ENCODE measurements around the gene MID2.
"Not testable (repeated sequence)": the region's sequence is repeated elsewhere in the genome, so short reads cannot be mapped to it uniquely, and the experiment has no call there.

The MID2 gene, protein sequence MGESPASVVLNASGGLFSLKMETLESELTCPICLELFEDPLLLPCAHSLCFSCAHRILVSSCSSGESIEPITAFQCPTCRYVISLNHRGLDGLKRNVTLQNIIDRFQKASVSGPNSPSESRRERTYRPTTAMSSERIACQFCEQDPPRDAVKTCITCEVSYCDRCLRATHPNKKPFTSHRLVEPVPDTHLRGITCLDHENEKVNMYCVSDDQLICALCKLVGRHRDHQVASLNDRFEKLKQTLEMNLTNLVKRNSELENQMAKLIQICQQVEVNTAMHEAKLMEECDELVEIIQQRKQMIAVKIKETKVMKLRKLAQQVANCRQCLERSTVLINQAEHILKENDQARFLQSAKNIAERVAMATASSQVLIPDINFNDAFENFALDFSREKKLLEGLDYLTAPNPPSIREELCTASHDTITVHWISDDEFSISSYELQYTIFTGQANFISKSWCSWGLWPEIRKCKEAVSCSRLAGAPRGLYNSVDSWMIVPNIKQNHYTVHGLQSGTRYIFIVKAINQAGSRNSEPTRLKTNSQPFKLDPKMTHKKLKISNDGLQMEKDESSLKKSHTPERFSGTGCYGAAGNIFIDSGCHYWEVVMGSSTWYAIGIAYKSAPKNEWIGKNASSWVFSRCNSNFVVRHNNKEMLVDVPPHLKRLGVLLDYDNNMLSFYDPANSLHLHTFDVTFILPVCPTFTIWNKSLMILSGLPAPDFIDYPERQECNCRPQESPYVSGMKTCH

DNA sequence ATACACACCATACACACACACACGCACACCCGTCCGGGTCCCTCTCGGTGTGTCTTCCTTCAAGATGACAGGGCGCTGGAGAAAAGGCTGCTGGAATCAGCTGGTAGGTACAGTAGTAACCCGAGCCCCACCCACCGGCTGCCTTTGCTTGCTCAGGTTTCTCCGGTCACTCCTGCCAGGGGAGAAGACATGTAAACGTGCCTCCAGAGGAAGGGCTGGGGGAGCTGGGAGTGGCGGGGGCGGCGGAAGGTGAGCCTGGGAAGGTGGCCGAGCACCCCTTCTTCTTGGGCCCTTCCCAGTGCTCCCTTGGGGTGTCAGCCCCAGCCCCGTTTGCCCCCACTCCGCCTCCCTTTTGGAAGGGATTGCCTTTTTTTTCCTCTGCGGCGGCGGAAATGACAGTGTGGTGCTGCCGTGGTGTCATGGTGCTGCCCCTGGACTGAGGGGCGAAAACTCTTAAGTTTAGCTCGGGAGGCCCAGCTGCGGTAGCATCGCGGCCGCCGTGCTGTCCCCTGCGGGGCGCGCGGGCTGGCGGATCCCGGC, at the start of gene MID2:
Gene MID2 (plus strand): TSS at position 169 of the 540 bp plus-strand sequence. CDS start 561 bp downstream, outside the sequence.
- DNase-seq (ENCODE audit: low read depth in 4 of 4, low spot score in 1 of 4), result peak in 2 of 4 experiments; percentile 37

DNA sequence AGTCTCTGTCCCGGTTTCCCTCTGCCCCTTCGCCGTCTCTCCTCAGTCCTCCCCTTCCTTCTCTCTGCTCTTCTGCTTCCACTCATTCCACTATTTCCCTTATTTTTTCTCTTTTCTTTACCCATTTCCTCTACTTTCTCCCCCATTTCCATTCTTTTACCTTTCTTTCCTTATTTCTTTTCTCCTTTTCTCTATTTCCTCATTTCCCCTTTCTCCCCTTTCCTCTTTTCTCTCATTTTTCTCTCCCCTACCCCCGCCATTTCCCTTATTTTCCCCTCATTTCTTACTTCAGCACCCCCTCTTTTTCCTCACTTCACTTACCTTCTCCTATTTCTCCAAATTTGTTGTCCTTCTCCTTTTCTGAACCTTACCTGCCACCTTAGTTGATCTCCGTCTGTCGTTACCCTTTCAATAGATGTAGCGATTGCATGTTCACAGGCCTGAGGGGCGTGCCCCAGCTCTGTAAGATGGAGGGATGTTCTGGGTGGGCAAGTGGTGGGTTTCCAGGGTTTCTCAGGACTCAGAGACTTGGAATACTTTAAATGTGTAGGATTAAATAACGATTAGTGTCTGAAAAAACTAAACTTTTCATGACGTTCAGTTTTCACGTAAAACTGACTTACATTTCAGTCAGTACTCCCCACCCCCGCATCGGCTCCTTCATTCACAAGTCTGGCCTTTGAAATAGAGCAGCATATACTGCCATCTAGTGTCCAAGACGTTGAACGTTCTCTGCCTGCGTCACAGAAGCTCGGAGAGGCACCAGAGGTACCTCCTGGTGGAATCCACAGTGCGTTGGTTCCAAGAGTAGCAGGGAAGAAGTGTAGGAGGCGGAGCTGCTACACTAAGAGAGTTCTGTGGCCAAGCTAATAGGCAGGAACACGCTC, 48.8 kb upstream of the MID2 start:
- DNase-seq (ENCODE audit: low read depth in 4 of 4, low spot score in 1 of 4), result peak; percentile 53 to 66 (median 58)

DNA sequence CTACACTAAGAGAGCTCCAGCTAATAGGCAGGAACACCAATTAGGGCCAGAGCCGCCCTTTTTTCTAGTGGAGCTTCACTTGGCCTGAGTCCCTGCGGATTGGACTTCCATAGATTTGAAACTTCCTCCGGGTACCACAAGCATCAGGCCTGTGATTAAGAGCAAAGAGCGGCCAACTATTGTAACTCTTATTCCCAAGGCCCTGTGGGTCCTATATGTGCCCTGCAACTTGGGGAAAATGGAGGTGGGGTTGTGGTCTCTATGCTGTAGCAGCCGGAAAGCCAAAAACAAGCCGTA, 48.2 kb upstream of the MID2 start, which contains the start of gene NCBP2L:
Gene NCBP2L (plus strand): TSS at position 198 of the 297 bp plus-strand sequence. CDS start 16,488 bp downstream, outside the sequence.
- no peak for DNase-seq (ENCODE audit: low read depth in 4 of 4, low spot score in 1 of 4)

DNA sequence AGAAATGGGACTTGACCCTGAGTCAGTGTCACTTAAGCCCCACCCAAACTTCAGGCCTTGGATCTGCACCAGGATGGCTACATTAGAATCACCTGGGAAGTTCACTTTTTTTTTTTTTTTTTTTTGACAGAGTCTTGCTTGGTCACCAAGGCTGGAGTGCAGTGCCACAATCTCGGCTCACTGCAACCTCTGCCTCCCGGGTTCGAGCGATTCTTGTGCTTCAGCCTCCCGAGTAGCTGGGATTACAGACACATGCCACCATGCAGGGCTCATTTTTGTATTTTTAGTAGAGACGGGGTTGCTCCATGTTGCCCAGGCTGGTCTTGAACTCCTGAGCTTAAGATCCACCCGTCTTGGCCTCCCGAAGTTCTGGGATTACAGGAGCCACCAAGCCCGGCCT, 45.1 kb upstream of the MID2 start:
- DNase-seq (ENCODE audit: low read depth in 4 of 4, low spot score in 1 of 4), result no peak

DNA sequence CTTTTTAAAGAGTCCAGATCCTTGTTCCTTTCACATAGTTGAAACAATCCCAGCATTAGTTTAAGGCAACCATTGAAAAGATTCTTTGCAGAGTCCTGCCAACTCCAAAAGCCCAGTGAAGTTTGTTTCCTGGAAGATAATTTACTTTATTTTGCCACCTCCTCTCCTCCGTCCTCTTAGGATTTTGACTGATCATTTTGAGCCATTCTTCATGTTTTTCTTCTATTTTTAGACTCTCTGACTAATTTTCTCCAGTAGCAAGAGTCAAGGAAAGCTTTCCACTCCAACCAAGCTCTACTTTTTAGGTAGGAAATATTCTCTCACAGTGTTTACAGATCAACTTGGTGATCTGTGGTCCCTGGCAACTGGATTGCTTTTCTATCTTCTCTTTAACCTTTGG, 37.8 kb upstream of the MID2 start:
- no peak for DNase-seq (ENCODE audit: low read depth in 4 of 4, low spot score in 1 of 4)

DNA sequence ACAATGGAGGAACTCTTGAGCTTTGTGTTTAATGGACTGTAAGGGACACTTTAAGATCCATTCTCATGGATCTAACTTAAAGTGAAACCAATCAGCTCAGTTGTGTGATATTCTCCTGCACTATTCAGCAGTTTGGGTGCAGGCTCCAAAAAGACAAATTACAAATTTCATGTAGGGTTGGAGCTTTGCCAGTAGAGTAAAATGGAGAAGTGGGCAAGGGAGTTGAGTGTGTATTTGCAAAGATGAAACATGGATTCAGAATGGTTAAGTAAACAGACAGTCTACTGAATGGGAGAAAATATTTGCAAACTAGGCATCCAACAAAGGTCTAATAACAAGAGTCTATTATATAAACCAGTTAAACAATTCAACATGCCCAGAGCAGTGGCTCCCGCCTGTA, 21.2 kb upstream of the MID2 start:
- no peak for DNase-seq (ENCODE audit: low read depth in 4 of 4, low spot score in 1 of 4)

DNA sequence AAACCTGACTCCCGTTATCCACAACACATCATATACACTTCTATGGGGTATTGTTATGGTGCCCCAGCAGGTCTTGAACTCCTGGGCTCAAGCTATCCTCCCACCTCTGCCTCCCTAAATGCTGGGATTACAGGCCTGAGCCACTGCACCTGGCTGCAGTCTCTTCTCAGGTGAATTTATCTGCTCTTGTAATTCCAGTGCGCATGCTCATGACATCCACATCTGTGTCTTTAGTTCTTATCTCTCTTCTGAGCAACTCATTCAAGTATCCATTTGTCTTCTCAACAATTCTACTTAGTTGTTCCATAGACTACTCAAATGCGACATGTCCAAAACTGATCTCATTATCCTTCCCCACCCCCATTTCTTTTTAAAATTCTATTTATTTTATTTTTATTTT, 20.5 kb upstream of the MID2 start:
- DNase-seq (ENCODE audit: low read depth in 4 of 4, low spot score in 1 of 4), result no peak

DNA sequence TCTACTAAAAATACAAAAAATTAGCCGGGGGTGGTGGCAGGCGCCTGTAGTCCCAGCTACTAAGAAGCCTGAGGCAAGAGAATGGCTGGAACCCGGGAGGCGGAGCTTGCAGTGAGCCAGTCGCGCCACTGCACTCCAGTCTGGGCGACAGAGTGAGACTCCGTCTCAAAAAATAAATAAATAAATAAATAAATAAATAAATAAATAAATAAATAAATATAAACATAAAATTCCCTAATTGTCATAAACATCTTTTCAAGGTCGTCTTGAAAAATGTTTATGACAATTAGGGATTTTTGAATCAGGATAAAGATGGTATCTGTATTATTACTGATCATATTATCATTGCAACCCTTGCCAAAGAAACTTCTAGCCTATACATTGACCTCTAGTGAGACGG, 15.6 kb upstream of the MID2 start:
- DNase-seq (ENCODE audit: low read depth in 4 of 4, low spot score in 1 of 4), result not testable (repeated sequence)

DNA sequence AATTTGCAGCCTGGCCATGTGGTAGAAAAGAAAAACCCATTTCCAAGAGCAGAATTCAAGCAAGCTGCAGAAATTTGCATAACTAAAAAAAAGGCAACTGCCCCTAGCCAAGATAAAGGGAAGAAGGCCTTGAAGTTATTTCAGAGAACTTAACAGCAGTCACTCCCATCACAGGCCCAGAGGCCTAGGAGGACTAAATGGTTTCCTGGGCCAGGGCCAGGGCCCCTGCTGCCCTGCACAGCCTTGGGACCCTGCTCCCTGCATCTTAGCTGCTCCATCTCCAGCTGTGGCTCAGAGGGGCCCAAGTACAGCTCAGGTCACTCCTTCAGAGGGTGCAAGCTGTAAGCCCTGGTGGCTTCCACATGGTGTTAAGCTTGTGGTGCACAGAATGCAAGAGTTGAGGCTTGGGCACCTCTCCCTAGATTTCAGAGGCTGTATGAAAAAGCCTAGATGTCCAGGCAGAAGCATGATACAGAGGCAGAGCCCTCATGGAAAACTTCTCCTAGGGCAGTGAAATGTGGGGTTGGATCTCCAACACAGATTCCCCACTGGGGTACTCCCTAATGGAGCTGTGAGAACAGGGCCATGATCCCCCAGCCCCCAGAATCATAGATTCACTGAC, 6.7 kb upstream of the MID2 start:
- DNase-seq (ENCODE audit: low read depth in 4 of 4, low spot score in 1 of 4), result no peak

DNA sequence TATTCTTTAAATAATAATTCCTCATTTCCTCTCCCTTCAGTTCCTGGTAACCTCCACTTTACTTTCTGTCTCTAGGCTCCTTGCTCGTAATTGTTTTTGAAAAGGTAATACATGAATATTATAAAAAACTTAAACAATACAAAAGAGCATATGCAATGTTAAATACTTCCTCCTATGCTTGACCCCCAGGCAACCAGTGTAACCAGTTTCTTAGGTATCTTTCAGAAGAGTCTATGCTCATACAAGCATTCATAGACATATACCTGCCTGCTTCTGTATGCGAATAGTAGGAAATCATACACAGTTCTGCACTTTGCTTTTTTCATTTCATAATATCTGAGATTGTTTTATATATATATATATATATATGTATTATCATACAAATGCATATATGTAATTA, 2.6 kb upstream of the MID2 start:
- DNase-seq (ENCODE audit: low read depth in 4 of 4, low spot score in 1 of 4), result no peak

DNA sequence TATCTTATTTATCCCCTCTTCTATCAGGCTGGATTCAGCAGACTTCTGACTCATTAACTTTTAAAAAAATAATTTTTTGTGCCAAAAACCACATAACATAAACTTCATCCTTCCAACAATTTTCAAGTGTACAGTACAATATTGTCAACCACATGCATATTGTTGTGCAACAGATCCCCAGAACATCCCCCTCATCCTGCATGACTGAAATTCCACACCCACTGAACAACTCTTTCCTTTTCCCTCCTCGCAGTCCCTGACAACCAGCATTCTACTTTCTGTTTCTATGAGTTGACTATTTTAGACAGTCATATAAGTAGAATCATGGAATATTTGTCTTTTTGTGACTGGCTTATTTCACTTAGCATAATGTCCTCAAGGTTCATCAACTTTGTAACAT, 2.2 kb upstream of the MID2 start:
- DNase-seq (ENCODE audit: low read depth in 4 of 4, low spot score in 1 of 4), result no peak

DNA sequence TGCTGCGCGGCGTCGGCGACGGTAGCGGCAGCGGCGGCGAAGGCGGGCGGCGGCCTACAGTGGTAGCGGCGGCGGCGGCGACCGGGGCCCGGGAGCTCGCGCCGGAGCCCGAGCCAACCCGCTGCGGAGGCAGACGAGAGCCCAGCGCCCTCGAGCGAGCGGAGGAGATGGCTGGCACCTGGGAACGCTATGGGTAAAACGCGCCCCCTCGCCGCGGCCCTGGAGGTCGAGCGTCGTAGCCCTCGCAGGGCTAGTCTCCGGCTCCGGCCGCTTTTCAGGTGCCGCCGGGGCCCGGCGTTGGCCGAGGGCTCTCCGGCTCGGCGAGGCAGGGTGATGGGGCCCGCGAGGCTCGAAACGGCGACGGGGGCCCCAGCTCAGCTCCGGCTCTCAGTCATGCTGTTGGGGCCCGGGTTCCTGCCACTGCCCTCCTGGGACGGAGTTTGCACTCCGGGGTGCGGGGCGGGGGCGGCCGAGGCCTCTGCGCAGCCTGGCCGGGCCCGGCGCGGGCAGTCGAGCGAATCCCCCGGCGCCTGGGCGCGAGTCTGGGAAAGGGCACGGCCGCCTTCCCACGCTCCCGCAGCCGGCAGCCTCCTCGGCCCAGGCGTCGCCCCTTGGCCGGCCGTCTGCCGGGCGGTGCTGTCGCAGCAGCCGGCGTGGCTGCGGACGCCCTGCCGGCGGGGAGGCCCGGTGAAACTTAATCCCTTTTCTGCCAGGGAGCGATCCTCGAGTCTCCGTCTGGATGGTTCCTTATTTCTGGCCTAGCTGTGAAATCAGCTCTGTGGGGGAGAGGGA, 768 bp downstream of the MID2 start:
- DNase-seq (ENCODE audit: low read depth in 4 of 4, low spot score in 1 of 4), result peak in 2 of 4 experiments; percentile 1 to 15

DNA sequence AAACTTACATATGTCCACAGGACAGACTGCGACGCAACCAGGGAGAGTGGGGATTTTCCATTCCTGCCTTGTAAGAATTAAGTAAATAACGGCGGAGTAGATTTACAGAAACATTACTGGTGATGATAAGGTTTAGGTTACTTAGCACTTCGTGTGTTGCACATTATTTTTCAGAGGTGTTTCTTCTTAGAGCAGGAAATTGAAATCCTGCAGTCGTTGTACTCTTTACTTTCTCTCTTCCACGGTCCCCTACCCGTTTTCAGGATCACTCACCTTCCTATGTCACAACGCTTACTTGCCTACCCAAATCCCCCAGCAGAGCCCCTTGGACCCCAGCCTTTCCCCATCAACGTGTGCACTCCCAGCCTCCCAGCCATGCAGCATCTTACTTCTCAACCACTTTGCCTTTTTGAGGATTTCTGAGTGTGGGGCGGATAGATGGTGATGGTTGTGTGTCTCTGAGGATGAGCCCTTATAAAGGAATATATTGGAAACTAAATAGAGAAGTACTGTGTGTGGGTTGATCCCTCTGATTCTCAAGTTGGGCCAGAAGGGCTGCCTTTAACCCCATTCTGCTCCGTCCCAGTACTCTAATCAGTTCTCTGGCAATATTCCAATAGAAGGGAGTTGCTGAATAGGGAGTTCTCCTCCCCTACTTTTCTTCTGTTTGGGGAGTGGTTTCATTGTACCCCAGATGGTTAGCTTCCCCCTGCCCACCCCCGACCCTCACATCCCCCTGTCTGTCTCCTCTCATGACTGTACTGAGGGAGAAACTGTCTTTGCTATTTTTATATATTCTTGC, 1.6 kb downstream of the MID2 start:
- DNase-seq (ENCODE audit: low read depth in 4 of 4, low spot score in 1 of 4), result no peak

DNA sequence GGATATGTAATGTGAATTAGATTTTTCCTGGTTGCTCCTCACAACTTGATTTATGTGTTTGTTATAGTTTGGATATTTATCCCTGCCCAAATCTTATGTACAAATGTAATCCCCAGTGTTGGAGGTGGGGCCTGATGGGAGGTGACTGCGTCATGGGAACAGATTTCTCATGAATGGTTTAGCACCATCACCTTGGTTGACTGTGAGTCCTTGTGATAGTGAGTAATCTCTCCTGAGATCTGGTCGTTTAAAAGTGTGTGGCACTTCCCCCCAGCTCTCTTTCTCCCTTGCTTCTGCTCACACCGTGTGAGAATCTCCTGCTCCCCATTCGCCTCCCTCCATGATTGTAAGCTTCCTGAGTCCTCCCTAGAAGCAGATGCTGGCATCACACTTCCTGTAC, 2.2 kb downstream of the MID2 start:
- no peak for DNase-seq (ENCODE audit: low read depth in 4 of 4, low spot score in 1 of 4)

DNA sequence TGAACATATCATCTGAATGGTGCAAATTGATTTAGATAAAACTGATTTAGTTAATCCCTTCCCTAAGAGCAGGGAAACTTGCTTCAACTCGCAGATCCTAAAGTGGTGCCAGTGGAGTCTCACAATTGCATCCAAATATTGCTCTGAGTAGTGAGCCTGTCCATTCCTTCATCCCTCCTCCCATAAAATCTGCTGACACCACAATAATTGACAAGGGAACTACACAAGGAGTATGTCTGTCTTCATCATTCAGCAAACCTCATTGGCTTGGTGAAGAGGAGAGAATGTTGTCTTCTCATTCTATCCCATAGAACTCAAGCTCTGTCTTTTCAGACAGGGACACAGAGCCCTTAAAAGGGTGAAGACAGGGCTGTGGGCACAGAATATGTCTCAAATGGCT, 4.2 kb downstream of the MID2 start:
- no peak for DNase-seq (ENCODE audit: low read depth in 4 of 4, low spot score in 1 of 4)

DNA sequence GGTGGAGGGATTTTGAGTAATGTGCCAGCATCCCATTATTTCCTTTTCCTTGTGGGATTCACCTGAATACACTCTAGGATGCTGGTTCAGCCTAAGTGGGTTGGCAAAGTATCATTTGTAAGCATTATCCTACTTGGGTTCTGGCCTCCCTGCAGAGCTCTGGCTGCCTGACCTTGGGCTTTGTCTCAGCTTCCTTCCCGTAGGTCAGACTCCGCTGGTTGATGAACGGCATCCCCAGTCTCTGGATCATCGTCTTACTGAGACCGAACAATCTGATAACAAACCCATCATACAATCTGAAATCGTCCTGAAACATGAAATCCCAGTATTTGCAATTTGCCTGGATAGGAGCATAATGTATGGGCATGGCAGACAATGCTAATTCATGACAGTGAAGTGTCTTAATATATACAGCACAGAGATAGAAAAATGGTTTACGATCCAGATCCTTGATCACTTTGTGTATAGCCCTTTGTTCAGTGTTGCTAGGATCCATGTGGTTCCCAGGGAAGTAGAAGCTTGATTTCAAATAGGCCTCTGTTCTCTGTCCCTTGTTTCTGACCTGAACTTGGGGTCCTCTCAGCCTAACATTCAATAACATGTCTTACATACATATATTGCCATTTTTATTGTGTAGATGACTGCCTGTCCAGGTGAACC, 5.5 kb downstream of the MID2 start:
- no peak for DNase-seq (ENCODE audit: low read depth in 4 of 4, low spot score in 1 of 4)

DNA sequence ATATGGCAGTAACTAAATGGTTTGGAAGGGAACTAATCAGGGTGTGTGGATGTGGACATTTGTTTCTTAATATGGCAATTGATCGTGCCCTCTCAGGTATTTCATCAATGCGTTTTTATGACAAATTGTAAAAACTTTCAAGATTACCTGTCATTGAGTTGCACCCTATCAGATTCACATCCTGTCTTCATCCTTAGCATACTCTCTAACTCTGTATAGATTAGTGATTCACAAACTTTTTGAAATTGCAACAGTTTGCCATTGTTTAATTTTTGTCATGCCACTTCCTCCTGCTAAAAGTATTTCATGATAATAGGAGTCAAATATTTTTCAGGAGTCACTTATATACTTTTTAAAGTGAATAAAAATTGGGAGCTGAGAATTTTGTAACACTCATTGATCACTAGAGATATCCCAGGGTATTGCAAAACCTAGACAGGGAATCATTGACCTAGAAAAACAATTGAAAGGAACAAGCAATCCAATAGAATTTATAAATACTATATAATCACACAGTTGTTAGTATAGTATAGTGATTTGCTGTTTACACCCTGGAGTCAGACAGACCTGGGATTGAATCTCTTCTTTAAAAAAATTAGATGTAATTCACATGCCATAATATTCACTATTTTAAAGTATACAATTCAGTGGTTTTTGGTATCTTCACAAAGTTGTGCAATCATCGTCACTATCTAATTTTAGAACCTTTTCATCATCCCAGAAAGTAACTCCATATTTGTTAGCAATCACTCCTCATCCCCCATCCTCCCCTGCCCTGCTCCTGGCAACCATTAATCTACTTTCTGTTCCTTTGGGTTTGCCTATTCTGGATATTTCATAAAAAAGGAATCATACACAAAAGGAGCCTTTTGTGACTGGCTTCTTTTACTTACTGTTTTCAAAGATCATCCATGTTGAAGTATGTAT, 8.9 kb downstream of the MID2 start:
- DNase-seq (ENCODE audit: low read depth in 4 of 4, low spot score in 1 of 4), result no peak

DNA sequence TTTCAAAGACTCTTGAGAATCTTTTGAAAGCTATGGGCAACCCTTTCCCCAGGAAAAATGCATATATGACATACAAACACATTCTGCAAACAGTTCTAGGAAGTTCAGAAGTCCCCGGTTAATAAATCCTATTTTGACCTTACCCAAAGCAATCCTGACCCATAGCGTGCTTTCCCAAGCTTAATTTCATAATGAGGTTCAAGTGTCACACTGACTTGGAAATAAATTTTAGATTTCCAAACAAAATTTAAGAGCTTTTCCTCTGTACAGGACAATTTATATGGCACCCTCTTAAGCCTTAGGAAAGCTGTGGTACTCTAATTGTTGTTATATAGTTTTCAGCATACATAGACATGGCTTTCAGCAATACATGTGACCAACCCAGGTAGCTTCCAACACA, 11.3 kb downstream of the MID2 start:
- DNase-seq (ENCODE audit: low read depth in 4 of 4, low spot score in 1 of 4), result no peak
